GM23248 (cell line): ENCODE data around the gene ELL2. TPM values are rescaled to one million over a fixed set of nuclear protein-coding genes. Genes with fewer than 3 reads are reported as not detected.

Experiments
- DNase-seq: peaks from one replicate; pipeline ENCODE4 v3.0.0-alpha.2; 2015
- H2AFZ ChIP-seq: fragments of 200-600 bp; sonication (generic); 2 replicates; pipeline ENCODE4 v1.6.1; 2016; ENCODE audit warnings: antibody characterized with exemption
- H3F3A ChIP-seq: fragments of 200-600 bp; sonication (generic); 2 replicates; pipeline ENCODE4 v1.6.1; 2016; ENCODE audit warnings: mild to moderate bottlenecking, antibody characterized with exemption, mixed run types; ENCODE audit not compliant: insufficient read depth
- H3K27ac ChIP-seq: fragments of 200-600 bp; sonication (generic); 2 replicates; pipeline ENCODE4 v1.5.1; 2016; ENCODE audit warnings: mild to moderate bottlenecking
- H3K27me3 ChIP-seq: fragments of 200-600 bp; sonication (generic); replicated peaks from 2 replicates; pipeline ENCODE4 v1.6.1; 2016; ENCODE audit warnings: mild to moderate bottlenecking; ENCODE audit not compliant: insufficient read depth
- H3K36me3 ChIP-seq: fragments of 200-600 bp; sonication (generic); 2 replicates; pipeline ENCODE4 v1.6.1; 2016; ENCODE audit warnings: low read depth, mild to moderate bottlenecking
- H3K4me1 ChIP-seq: fragments of 200-600 bp; sonication (generic); 2 replicates; pipeline ENCODE4 v1.6.1; 2016; ENCODE audit warnings: mild to moderate bottlenecking; ENCODE audit not compliant: insufficient read depth
- H3K4me2 ChIP-seq: fragments of 200-600 bp; sonication (generic); one replicate; pipeline ENCODE4 v1.6.1; 2016; ENCODE audit warnings: mild to moderate bottlenecking; ENCODE audit not compliant: unreplicated experiment
- H3K4me3 ChIP-seq: fragments of 200-600 bp; sonication (generic); 2 replicates; pipeline ENCODE4 v1.5.1; 2016; ENCODE audit warnings: mild to moderate bottlenecking
- H3K79me2 ChIP-seq: fragments of 200-600 bp; sonication (generic); 2 replicates; pipeline ENCODE4 v1.6.1; 2016; ENCODE audit warnings: mild to moderate bottlenecking; ENCODE audit not compliant: insufficient read depth
- H3K9ac ChIP-seq: fragments of 200-600 bp; sonication (generic); 2 replicates; pipeline ENCODE4 v1.6.1; 2016; ENCODE audit warnings: mild to moderate bottlenecking
- H3K9me2 ChIP-seq: fragments of 200-600 bp; sonication (generic); 2 replicates; pipeline ENCODE4 v1.6.1; 2016; ENCODE audit warnings: mixed run types, mild to moderate bottlenecking, moderate library complexity; ENCODE audit not compliant: insufficient read depth
- H3K9me3 ChIP-seq: fragments of 200-600 bp; sonication (generic); one replicate; pipeline ENCODE4 v1.6.1; 2017; ENCODE audit warnings: low read depth
- H4K20me1 ChIP-seq: fragments of 200-600 bp; sonication (generic); 2 replicates; pipeline ENCODE4 v1.6.0; 2016; ENCODE audit not compliant: insufficient read depth
- EZH2 ChIP-seq: fragments of 200-600 bp; sonication (generic); IDR thresholded peaks from 2 replicates; pipeline ENCODE4 v1.6.1; 2018; ENCODE audit warnings: antibody characterized with exemption, mild to moderate bottlenecking; ENCODE audit not compliant: insufficient read depth, poor library complexity, severe bottlenecking
- EZH2phosphoT487 ChIP-seq: fragments of 200-600 bp; sonication (generic); IDR thresholded peaks from 2 replicates; pipeline ENCODE4 v1.6.1; 2018; ENCODE audit warnings: antibody characterized with exemption, moderate library complexity, mild to moderate bottlenecking, low read depth; ENCODE audit not compliant: insufficient read depth
- WGBS, 2 experiments: methylation state at CpG; one replicate each; pipeline ENCODE4 v1.1.6; 2015 to 2017; ENCODE audit warnings: low lambda C conversion rate in 2 of 2, low coverage in 1 of 2; ENCODE audit errors: missing lambda C conversion rate in 2 of 2; 5-methylcytosine and 5-hydroxymethylcytosine counted together
- in situ Hi-C: fragments of 300-500 bp; cut with MboI; formaldehyde crosslinking; loops from 2 replicates; pipeline ENCODE4 v1.15.0; 2020
- polyA plus RNA-seq: library from polyadenylated mRNA; unstranded; fragments of >200 nt; fragmentation: Nextera tagmentation; extraction: Ambion mirVana; gene quantifications from 2 replicates; pipeline ENCODE4 v1.2.1, GENCODE V29; 2016
- total RNA-seq: library from RNA; depleted of rRNA; stranded (reverse); fragments of >200 nt; shearing (Covaris generic); gene quantifications from 2 replicates; pipeline ENCODE4 v1.2.3, GENCODE V29; 2014

The ELL2 gene
- total and polyA plus RNA-seq, 2 experiments from 2014 or later: 159 to 243 TPM

GRCh38 chr5:95954716-95955115 lies 6.9 kb downstream of the ELL2 start:
- H3K9me3 ChIP-seq: no peaks in the 10 kb centered on the region

GRCh38 chr5:95953021-95953702 lies 8.5 kb downstream of the ELL2 start:
- no peak for TF ChIP-seq EZH2
- TF ChIP-seq EZH2phosphoT487: no peak
- Histone ChIP-seq H3K36me3 (peaks cover 61% of the 10 kb centered on the region), H3K9me3 (no peaks in the 10 kb centered on the region), H2AFZ (no peak overlapping the region), H3K27me3 (no peaks in the 10 kb centered on the region), H3K9ac (no peak overlapping the region; the same call in 1 of the 2 replicates), H3K27ac (peak overlapping the region; percentile 53), H3K4me1 (peaks cover 78% of the 10 kb centered on the region), H3F3A (peaks cover 89% of the 10 kb centered on the region), H3K4me2 (peak overlapping the region; percentile 99), H4K20me1 (peaks cover 69% of the 10 kb centered on the region), H3K79me2 (peaks cover 100% of the 10 kb centered on the region), H3K4me3 (peak overlapping the region; percentile 48), H3K9me2 (no peaks in the 10 kb centered on the region)
- DNase-seq: peak; percentile 45
- WGBS, 2 experiments: 75 to 78% methylated on average over 5 of the region's 5 CpGs
- in situ Hi-C loops: loop anchor here (10.0 kb wide), 1 partner anchor 382 kb away; no protein-coding TSS in a partner anchor

More at GRCh38 chr5:95954716-95955115, 6.9 kb downstream of the ELL2 start:
- H3K4me1 ChIP-seq: peaks cover 66% of the 10 kb centered on the region
- no peaks in the 10 kb centered on the region for H3K9me2 ChIP-seq
- no peaks in the 10 kb centered on the region for H3K27me3 ChIP-seq
- H3K4me3 ChIP-seq: peak overlapping the region; percentile 97
- H3K27ac ChIP-seq: peak overlapping the region; percentile 53
- H3K79me2 ChIP-seq: peaks cover 100% of the 10 kb centered on the region
- H4K20me1 ChIP-seq: peaks cover 56% of the 10 kb centered on the region
- TF ChIP-seq EZH2 (no peak), EZH2phosphoT487 (no peak)
- H2AFZ ChIP-seq: no peak overlapping the region
- WGBS, 2 experiments: 86 to 94% methylated on average over 3 of the region's 3 CpGs
- H3K36me3 ChIP-seq: peaks cover 60% of the 10 kb centered on the region
- H3K9ac ChIP-seq: peak overlapping the region; percentile 98
- no peak for DNase-seq
- peaks cover 89% of the 10 kb centered on the region for H3F3A ChIP-seq
- in situ Hi-C loops: loop anchor here (10.0 kb wide), 1 partner anchor 380 kb away; no protein-coding TSS in a partner anchor
- peak overlapping the region; percentile 99 for H3K4me2 ChIP-seq

- 97 to 99% methylated on average over 4 of the region's 4 CpGs for WGBS, 2 experiments
- Histone ChIP-seq H3K27ac (0 out of 2 replicates have a peak overlapping the region, but pooled peaks have one; percentile 1), H2AFZ (no peak overlapping the region), H4K20me1 (peaks cover 65% of the 10 kb centered on the region), H3K9me3 (no peaks in the 10 kb centered on the region), H3K27me3 (no peaks in the 10 kb centered on the region), H3K36me3 (peaks cover 58% of the 10 kb centered on the region), H3K4me1 (peaks cover 81% of the 10 kb centered on the region), H3K9me2 (peaks cover 1% of the 10 kb centered on the region; the same call in 1 of the 2 replicates), H3K9ac (no peak overlapping the region), H3K79me2 (peaks cover 100% of the 10 kb centered on the region), H3F3A (peaks cover 89% of the 10 kb centered on the region), H3K4me2 (peak overlapping the region; percentile 99), H3K4me3 (peak overlapping the region; percentile 48)
- no peak for DNase-seq
- in situ Hi-C loops: loop anchor here (10.0 kb wide), 1 partner anchor 383 kb away; no protein-coding TSS in a partner anchor
- TF ChIP-seq EZH2 (no peak), EZH2phosphoT487 (no peak)
Observed at GRCh38 chr5:95951916-95952315, 9.7 kb downstream of the ELL2 start.

GRCh38 chr5:95949810-95950209 lies 11.8 kb downstream of the ELL2 start:
- H3K4me3 ChIP-seq: peak overlapping the region; percentile 33
- peak overlapping the region; percentile 5; the same call in 1 of the 2 replicates for H3K9ac ChIP-seq
- H3K36me3 ChIP-seq: peaks cover 54% of the 10 kb centered on the region
- in situ Hi-C loops: loop anchor here (10.0 kb wide), 1 partner anchor 385 kb away; no protein-coding TSS in a partner anchor
- 98 to 100% methylated on average over 1 of the region's 1 CpG for WGBS, 2 experiments
- H3K4me2 ChIP-seq: peak overlapping the region; percentile 58
- peaks cover 81% of the 10 kb centered on the region for H3K4me1 ChIP-seq
- peaks cover 68% of the 10 kb centered on the region for H4K20me1 ChIP-seq
- peak overlapping the region; percentile 23 for H3K27ac ChIP-seq
- TF ChIP-seq EZH2: no peak
- TF ChIP-seq EZH2phosphoT487: no peak
- H3K9me2 ChIP-seq: peaks cover 7% of the 10 kb centered on the region; the same call in 1 of the 2 replicates
- H3K9me3 ChIP-seq: no peaks in the 10 kb centered on the region
- H3K27me3 ChIP-seq: no peaks in the 10 kb centered on the region
- DNase-seq: no peak
- H3K79me2 ChIP-seq: peaks cover 100% of the 10 kb centered on the region
- no peak overlapping the region for H2AFZ ChIP-seq
- H3F3A ChIP-seq: peaks cover 89% of the 10 kb centered on the region
